ENCODE measurements around the gene MSI2.

- TF ChIP-seq ESRRA (IDR thresholded peaks at IDR 0.05; ENCODE audit: borderline replicate concordance, low read depth) (no peak), POLR2A (conservative IDR thresholded peaks at IDR 0.05) (no peak), POLR2AphosphoS2 (IDR thresholded peaks at IDR 0.05; ENCODE audit: low read length) (no peak), CEBPB (tag; IDR thresholded peaks at IDR 0.05) (no peak), ZFP36 (IDR thresholded peaks at IDR 0.05; ENCODE audit: low read depth, low read length, partially characterized antibody) (no peak), PHF8 (IDR thresholded peaks at IDR 0.05; ENCODE audit: borderline replicate concordance, low read length) (no peak), CBX8 (IDR thresholded peaks at IDR 0.05; ENCODE audit: borderline replicate concordance, extremely low read depth, low read depth, low read length, poor library complexity, severe bottlenecking) (no peak), ZBTB1 (CRISPR knock-in tag; IDR thresholded peaks at IDR 0.05; ENCODE audit: borderline replicate concordance, low read depth) (no peak), MTA3 (IDR thresholded peaks at IDR 0.05; ENCODE audit: borderline replicate concordance) (no peak)
- TF ChIP-seq, protein P1, sequence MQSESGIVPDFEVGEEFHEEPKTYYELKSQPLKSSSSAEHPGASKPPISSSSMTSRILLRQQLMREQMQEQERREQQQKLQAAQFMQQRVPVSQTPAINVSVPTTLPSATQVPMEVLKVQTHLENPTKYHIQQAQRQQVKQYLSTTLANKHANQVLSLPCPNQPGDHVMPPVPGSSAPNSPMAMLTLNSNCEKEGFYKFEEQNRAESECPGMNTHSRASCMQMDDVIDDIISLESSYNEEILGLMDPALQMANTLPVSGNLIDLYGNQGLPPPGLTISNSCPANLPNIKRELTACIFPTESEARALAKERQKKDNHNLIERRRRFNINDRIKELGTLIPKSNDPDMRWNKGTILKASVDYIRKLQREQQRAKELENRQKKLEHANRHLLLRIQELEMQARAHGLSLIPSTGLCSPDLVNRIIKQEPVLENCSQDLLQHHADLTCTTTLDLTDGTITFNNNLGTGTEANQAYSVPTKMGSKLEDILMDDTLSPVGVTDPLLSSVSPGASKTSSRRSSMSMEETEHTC (IDR thresholded peaks at IDR 0.05): no peak
- TF ChIP-seq, protein P2, sequence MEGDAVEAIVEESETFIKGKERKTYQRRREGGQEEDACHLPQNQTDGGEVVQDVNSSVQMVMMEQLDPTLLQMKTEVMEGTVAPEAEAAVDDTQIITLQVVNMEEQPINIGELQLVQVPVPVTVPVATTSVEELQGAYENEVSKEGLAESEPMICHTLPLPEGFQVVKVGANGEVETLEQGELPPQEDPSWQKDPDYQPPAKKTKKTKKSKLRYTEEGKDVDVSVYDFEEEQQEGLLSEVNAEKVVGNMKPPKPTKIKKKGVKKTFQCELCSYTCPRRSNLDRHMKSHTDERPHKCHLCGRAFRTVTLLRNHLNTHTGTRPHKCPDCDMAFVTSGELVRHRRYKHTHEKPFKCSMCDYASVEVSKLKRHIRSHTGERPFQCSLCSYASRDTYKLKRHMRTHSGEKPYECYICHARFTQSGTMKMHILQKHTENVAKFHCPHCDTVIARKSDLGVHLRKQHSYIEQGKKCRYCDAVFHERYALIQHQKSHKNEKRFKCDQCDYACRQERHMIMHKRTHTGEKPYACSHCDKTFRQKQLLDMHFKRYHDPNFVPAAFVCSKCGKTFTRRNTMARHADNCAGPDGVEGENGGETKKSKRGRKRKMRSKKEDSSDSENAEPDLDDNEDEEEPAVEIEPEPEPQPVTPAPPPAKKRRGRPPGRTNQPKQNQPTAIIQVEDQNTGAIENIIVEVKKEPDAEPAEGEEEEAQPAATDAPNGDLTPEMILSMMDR (IDR thresholded peaks at IDR 0.05 in 2 of 3, conservative IDR thresholded peaks at IDR 0.05 in 1 of 3; ENCODE audit: insufficient read depth in 2 of 3, low read depth in 1 of 3, low read length in 3 of 3): no peak
- TF ChIP-seq, protein P3, sequence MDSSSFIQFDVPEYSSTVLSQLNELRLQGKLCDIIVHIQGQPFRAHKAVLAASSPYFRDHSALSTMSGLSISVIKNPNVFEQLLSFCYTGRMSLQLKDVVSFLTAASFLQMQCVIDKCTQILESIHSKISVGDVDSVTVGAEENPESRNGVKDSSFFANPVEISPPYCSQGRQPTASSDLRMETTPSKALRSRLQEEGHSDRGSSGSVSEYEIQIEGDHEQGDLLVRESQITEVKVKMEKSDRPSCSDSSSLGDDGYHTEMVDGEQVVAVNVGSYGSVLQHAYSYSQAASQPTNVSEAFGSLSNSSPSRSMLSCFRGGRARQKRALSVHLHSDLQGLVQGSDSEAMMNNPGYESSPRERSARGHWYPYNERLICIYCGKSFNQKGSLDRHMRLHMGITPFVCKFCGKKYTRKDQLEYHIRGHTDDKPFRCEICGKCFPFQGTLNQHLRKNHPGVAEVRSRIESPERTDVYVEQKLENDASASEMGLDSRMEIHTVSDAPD (CRISPR knock-in tag; IDR thresholded peaks at IDR 0.05): no peak
These were observed 233.0 kb downstream of the MSI2 start for GRCh38 chr17:57489321-57489720.

All from K562 (cell line).